ENCODE measurements around the gene IGSF23. TPM values are rescaled to one million over a fixed set of nuclear protein-coding genes. Genes with fewer than 3 reads are reported as not detected.
"Not testable (repeated sequence)": the region's sequence is repeated elsewhere in the genome, so short reads cannot be mapped to it uniquely, and the experiment has no call there.

IGSF23 gene
- total and polyA plus RNA-seq, 9 donors = 0.57 TPM; not detected in 8

- DNase-seq = no peak
- WGBS, 3 donors = 75 to 89% (median 79%) methylated on average over 3 of the region's 3 CpGs
- Histone ChIP-seq H3K9me3 (no peaks in the 10 kb centered on the region), H3K36me3 (no peaks in the 10 kb centered on the region), H3K4me3 (no peak overlapping the region), H3K27me3 (no peaks in the 10 kb centered on the region), H3K4me1 (ENCODE audit: insufficient read depth) (peaks cover 4% of the 10 kb centered on the region), H3K27ac (no peak overlapping the region)
- intact Hi-C loops (cut with DNase I) = no loop called here
- TF ChIP-seq CTCF (IDR thresholded peaks at IDR 0.05) = no peak
- no peak for TF ChIP-seq POLR2A (IDR thresholded peaks at IDR 0.05)
- no peak for TF ChIP-seq EP300 (IDR thresholded peaks at IDR 0.05)
These were observed 5.4 kb upstream of the IGSF23 start for GRCh38 chr19:44607917-44608316.

GRCh38 chr19:44608391-44608821 is 5.0 kb upstream of the IGSF23 start:
- no peak for TF ChIP-seq EP300 (IDR thresholded peaks at IDR 0.05)
- no peak for TF ChIP-seq POLR2A (IDR thresholded peaks at IDR 0.05)
- no peak for TF ChIP-seq CTCF (IDR thresholded peaks at IDR 0.05)
- Histone ChIP-seq H3K4me3 (no peak overlapping the region), H3K27ac (no peak overlapping the region), H3K36me3 (no peaks in the 10 kb centered on the region), H3K4me1 (ENCODE audit: insufficient read depth) (peaks cover 3% of the 10 kb centered on the region), H3K9me3 (no peaks in the 10 kb centered on the region), H3K27me3 (no peaks in the 10 kb centered on the region)
- DNase-seq = no peak
- intact Hi-C loops (cut with DNase I) = no loop called here
- 61 to 66% (median 65%) methylated on average over 7 of the region's 7 CpGs for WGBS, 3 donors

GRCh38 chr19:44609219-44609618 is 4.1 kb upstream of the IGSF23 start:
- TF ChIP-seq CTCF (IDR thresholded peaks at IDR 0.05) (no peak), EP300 (IDR thresholded peaks at IDR 0.05) (no peak), POLR2A (IDR thresholded peaks at IDR 0.05) (no peak)
- 73 to 76% (median 75%) methylated on average over 5 of the region's 5 CpGs for WGBS, 3 donors
- Histone ChIP-seq H3K4me3 (no peak overlapping the region), H3K36me3 (no peaks in the 10 kb centered on the region), H3K27me3 (no peaks in the 10 kb centered on the region), H3K27ac (no peak overlapping the region), H3K4me1 (ENCODE audit: insufficient read depth) (no peaks in the 10 kb centered on the region), H3K9me3 (no peaks in the 10 kb centered on the region)
- DNase-seq = no peak
- intact Hi-C loops (cut with DNase I) = no loop called here

GRCh38 chr19:44610497-44610896 is 2.9 kb upstream of the IGSF23 start:
- H3K4me1 ChIP-seq (ENCODE audit: insufficient read depth); intact Hi-C loops (cut with DNase I); H3K9me3 ChIP-seq; DNase-seq; H3K27ac ChIP-seq; H3K4me3 ChIP-seq; H3K27me3 ChIP-seq; H3K36me3 ChIP-seq: not testable (repeated sequence)
- WGBS, 3 donors = 35 to 78% (median 74%) methylated on average over 5 of the region's 5 CpGs

GRCh38 chr19:44611812-44612295 is 1.5 kb upstream of the IGSF23 start:
- DNase-seq = no peak
- 89 to 95% (median 91%) methylated on average over 2 of the region's 2 CpGs for WGBS, 3 donors
- intact Hi-C loops (cut with DNase I) = no loop called here
- no peaks in the 10 kb centered on the region for H3K9me3 ChIP-seq
- H3K36me3 ChIP-seq = no peaks in the 10 kb centered on the region
- no peaks in the 10 kb centered on the region for H3K27me3 ChIP-seq
- TF ChIP-seq EP300 (IDR thresholded peaks at IDR 0.05) (no peak), CTCF (IDR thresholded peaks at IDR 0.05) (no peak), POLR2A (IDR thresholded peaks at IDR 0.05) (no peak)
- H3K4me3 ChIP-seq = no peak overlapping the region
- no peak overlapping the region for H3K27ac ChIP-seq
- H3K4me1 ChIP-seq (ENCODE audit: insufficient read depth) = no peaks in the 10 kb centered on the region

Measured in ovary (tissue), 9 donors.